Adrenal gland (tissue), 5 donors: ENCODE results near the gene SUPT4H1.

Experiments
- CTCF ChIP-seq, 6 experiments: fragments of 450-650 bp in 4 of 6; fragments of 200-600 bp in 2 of 6; sonication (generic) in 1 of 6; IDR thresholded peaks; 1 replicate in 5 of 6; 2 replicates in 1 of 6; pipeline versions ENCODE4 v1.5.1 to v1.8.0; 2016 to 2021; ENCODE audit warnings: antibody characterized with exemption in 6 of 6, mild to moderate bottlenecking in 2 of 6, moderate library complexity in 1 of 6
- POLR2A ChIP-seq, 2 donors: fragments of 450-650 bp; IDR thresholded peaks; one replicate each; pipeline ENCODE4 v1.6.1; 2017; ENCODE audit warnings: antibody characterized with exemption in 2 of 2, mild to moderate bottlenecking in 2 of 2, moderate library complexity in 1 of 2
- donor health status: DM: no; HTN: no; CAD: no.

GRCh38 chr17:58302919-58303585 is 48.9 kb downstream of the SUPT4H1 start:
- TF ChIP-seq CTCF (IDR thresholded peaks at IDR 0.05) (no peak), POLR2A (IDR thresholded peaks at IDR 0.05) (no peak)
